HG03354 (cell line): ENCODE measurements around the gene ENOX1.

ENCODE experiments used
- ATAC-seq: cut with Tn5 transposase; IDR thresholded peaks from one replicate; pipeline ENCODE4 v1.9.1; 2021; ENCODE audit warnings: mild to moderate bottlenecking; ENCODE audit not compliant: unreplicated experiment, poor library complexity, severe bottlenecking

Gene ENOX1

GRCh38 chr13:43289470-43290255, 497.1 kb downstream of the ENOX1 start:
- ATAC-seq = no peak

GRCh38 chr13:43286751-43287150, 500.0 kb downstream of the ENOX1 start:
- no peak for ATAC-seq

- no peak for ATAC-seq
These were observed 500.7 kb downstream of the ENOX1 start for GRCh38 chr13:43285933-43286597.

- no peak for ATAC-seq
These were observed 502.6 kb downstream of the ENOX1 start for GRCh38 chr13:43284162-43284561.

- no peak for ATAC-seq
These were observed 507.1 kb downstream of the ENOX1 start for GRCh38 chr13:43279696-43280095.

GRCh38 chr13:43278127-43278526, 508.6 kb downstream of the ENOX1 start:
- no peak for ATAC-seq

GRCh38 chr13:43277142-43277541, 509.6 kb downstream of the ENOX1 start:
- ATAC-seq = no peak

- ATAC-seq = no peak
These were observed 511.9 kb downstream of the ENOX1 start for GRCh38 chr13:43274881-43275280.

GRCh38 chr13:43273362-43273761, 513.4 kb downstream of the ENOX1 start:
- ATAC-seq = no peak

GRCh38 chr13:43272851-43273250, 513.9 kb downstream of the ENOX1 start:
- ATAC-seq = no peak

- ATAC-seq = no peak
These were observed 515.6 kb downstream of the ENOX1 start for GRCh38 chr13:43271152-43271551.

GRCh38 chr13:43270130-43270830, 516.5 kb downstream of the ENOX1 start:
- no peak for ATAC-seq

GRCh38 chr13:43269037-43269481, 517.7 kb downstream of the ENOX1 start:
- no peak for ATAC-seq

- ATAC-seq = no peak
These were observed 518.1 kb downstream of the ENOX1 start for GRCh38 chr13:43268632-43269031.

GRCh38 chr13:43267916-43268315, 518.9 kb downstream of the ENOX1 start:
- ATAC-seq = no peak

GRCh38 chr13:43266936-43267615, 519.7 kb downstream of the ENOX1 start:
- no peak for ATAC-seq

GRCh38 chr13:43265028-43265427, 521.7 kb downstream of the ENOX1 start:
- ATAC-seq = no peak

GRCh38 chr13:43264458-43264857, 522.3 kb downstream of the ENOX1 start:
- ATAC-seq = no peak

- ATAC-seq = no peak
These were observed 523.7 kb downstream of the ENOX1 start for GRCh38 chr13:43263047-43263446.

GRCh38 chr13:43260999-43261398, 525.8 kb downstream of the ENOX1 start:
- ATAC-seq = no peak
